ENCODE data around the gene NSA2. TPM values are rescaled to one million over a fixed set of nuclear protein-coding genes. Genes with fewer than 3 reads are reported as not detected.
"Not testable (repeated sequence)": the region's sequence is repeated elsewhere in the genome, so short reads cannot be mapped to it uniquely, and the experiment has no call there.

The NSA2 gene
- polyA plus RNA-seq, 1 experiment: 11.7 TPM

GRCh38 chr5:74786851-74787250, 19.8 kb downstream of the NSA2 start:
- ChIA-PET POLR2A (no interaction called here), CTCF (no interaction called here)
- Histone ChIP-seq H3K27me3 (ENCODE audit: control insufficient read depth, insufficient read depth, low read length) (no peaks in the 10 kb centered on the region), H3K36me3 (ENCODE audit: control insufficient read depth, insufficient read depth, low read length) (no peaks in the 10 kb centered on the region), H3K4me3 (ENCODE audit: low read depth, low read length) (no peak overlapping the region)
- no peak for DNase-seq (ENCODE audit: low read depth)
- no peak for TF ChIP-seq CTCF (IDR thresholded peaks at IDR 0.05; ENCODE audit: insufficient read depth, low read depth, low read length)

- DNase-seq (ENCODE audit: low read depth): no peak
- no peak overlapping the region for H3K4me3 ChIP-seq (ENCODE audit: low read depth, low read length)
- CTCF ChIA-PET: no interaction called here
- POLR2A ChIA-PET: no interaction called here
- TF ChIP-seq CTCF (IDR thresholded peaks at IDR 0.05; ENCODE audit: insufficient read depth, low read depth, low read length): no peak
- no peaks in the 10 kb centered on the region for H3K27me3 ChIP-seq (ENCODE audit: control insufficient read depth, insufficient read depth, low read length)
- H3K36me3 ChIP-seq (ENCODE audit: control insufficient read depth, insufficient read depth, low read length): no peaks in the 10 kb centered on the region
Measured at GRCh38 chr5:74787424-74787823, 20.4 kb downstream of the NSA2 start.

GRCh38 chr5:74791669-74792068, 24.6 kb downstream of the NSA2 start:
- CTCF ChIA-PET: not testable (repeated sequence)

DNA sequence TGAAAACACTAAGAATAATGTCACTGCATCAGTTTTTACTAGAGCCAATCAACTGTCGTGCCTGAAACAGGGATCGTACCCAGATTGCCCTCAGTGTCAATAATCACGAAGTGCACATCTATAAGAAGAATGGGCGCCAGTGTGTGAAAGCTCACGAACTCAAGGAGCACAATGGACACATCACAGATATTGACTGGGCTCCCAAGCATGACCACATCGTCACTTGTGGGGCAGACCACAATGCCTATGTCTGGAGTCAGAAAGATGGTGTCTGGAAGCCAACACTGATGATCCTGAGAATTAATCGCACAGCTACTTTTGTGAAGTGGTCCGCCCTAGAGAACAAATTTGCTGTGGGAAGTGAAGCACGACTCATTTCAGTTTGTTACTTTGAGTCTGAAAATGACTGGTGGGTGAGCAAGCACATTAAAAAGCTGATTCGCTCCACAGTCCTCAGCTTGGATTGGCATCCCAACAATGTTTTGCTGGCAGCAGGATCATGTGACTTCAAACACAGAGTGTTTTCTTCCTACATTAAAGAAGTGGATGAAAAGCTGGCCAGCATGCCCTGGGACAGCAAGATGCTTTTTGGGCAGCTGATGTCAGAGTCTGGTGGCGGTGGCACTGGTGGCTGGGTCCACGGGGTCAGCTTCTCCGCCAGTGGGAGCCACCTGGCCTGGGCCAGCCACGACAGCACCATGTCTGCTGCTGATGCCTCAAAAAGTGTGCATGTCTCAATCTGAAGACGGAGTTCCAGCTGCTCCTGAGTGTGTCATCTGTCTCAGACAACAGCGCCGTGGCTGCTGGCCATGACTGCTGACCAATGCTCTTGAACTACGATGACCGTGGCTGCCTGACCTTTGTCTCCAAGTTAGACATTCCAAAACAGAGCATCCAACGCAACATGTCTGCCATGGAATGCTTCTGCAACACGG, 32.2 kb downstream of the NSA2 start:
- H3K4me3 ChIP-seq (ENCODE audit: low read depth, low read length): no peak overlapping the region
- no peaks in the 10 kb centered on the region for H3K27me3 ChIP-seq (ENCODE audit: control insufficient read depth, insufficient read depth, low read length)
- TF ChIP-seq CTCF (IDR thresholded peaks at IDR 0.05; ENCODE audit: insufficient read depth, low read depth, low read length): no peak
- POLR2A ChIA-PET: interaction anchor here (0.6 kb wide), 1 partner anchor 13 kb away, joined by 3 read pairs; no protein-coding TSS in a partner anchor
- H3K36me3 ChIP-seq (ENCODE audit: control insufficient read depth, insufficient read depth, low read length): no peaks in the 10 kb centered on the region
- DNase-seq (ENCODE audit: low read depth): no peak
- CTCF ChIA-PET: no interaction called here

More at GRCh38 chr5:74791669-74792068, 24.6 kb downstream of the NSA2 start:
- H3K27me3 ChIP-seq (ENCODE audit: control insufficient read depth, insufficient read depth, low read length); DNase-seq (ENCODE audit: low read depth); POLR2A ChIA-PET; H3K4me3 ChIP-seq (ENCODE audit: low read depth, low read length); H3K36me3 ChIP-seq (ENCODE audit: control insufficient read depth, insufficient read depth, low read length): not testable (repeated sequence)

DNA sequence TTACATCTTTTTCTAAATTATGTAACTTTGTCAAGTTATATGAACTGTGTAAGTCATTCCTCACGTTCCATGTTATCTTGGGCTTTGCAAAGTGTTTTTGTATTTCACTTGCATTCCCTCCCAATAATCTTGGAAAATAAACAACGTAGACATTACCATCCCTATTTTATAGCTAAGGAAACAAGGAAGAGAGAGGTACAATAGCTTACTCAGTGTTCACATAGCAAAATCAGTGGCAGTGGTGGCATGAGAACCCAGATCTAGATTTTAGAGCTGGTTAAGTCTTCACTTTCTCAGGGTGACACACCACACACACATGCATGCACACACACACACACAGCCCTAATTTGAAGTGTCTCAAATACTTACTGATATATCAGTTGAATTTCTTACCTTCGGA, 34.1 kb downstream of the NSA2 start:
- Histone ChIP-seq H3K27me3 (ENCODE audit: control insufficient read depth, insufficient read depth, low read length) (no peaks in the 10 kb centered on the region), H3K4me3 (ENCODE audit: low read depth, low read length) (no peak overlapping the region), H3K36me3 (ENCODE audit: control insufficient read depth, insufficient read depth, low read length) (no peaks in the 10 kb centered on the region)
- no peak for TF ChIP-seq CTCF (IDR thresholded peaks at IDR 0.05; ENCODE audit: insufficient read depth, low read depth, low read length)
- DNase-seq (ENCODE audit: low read depth): no peak
- POLR2A ChIA-PET: no interaction called here
- CTCF ChIA-PET: no interaction called here

Data from BJ (cell line).